Thoracic aorta (tissue), 2 donors: ENCODE results near the gene STK32B. TPM values are rescaled to one million over a fixed set of nuclear protein-coding genes. Genes with fewer than 3 reads are reported as not detected.

Experiments
- ATAC-seq: fragments of 150-250 bp; one replicate; pipeline ENCODE4 v1.8.0; 2017; ENCODE audit warnings: low read depth; ENCODE audit not compliant: insufficient number of reproducible peaks, low FRiP score
- DNase-seq: peaks from one replicate; pipeline ENCODE4 v3.0.0-alpha.2; 2020; ENCODE audit warnings: low spot score
- H3K27ac ChIP-seq, 2 donors: fragments of 200-600 bp; sonication (generic); 1 replicate in 1 of 2; 2 replicates in 1 of 2; pipeline ENCODE4 v1.5.1; 2016; ENCODE audit warnings: mild to moderate bottlenecking in 2 of 2, moderate library complexity in 2 of 2
- H3K27me3 ChIP-seq: fragments of 200-600 bp; sonication (generic); replicated peaks from 2 replicates; pipeline ENCODE4 v1.6.0; 2016; ENCODE audit warnings: mild to moderate bottlenecking; ENCODE audit not compliant: insufficient read depth
- H3K36me3 ChIP-seq: fragments of 200-600 bp; sonication (generic); one replicate; pipeline ENCODE4 v1.5.1; 2016
- H3K4me1 ChIP-seq, 2 donors: fragments of 200-600 bp; sonication (generic); 1 replicate in 1 of 2; 2 replicates in 1 of 2; pipeline versions ENCODE4 v1.5.1 to v1.6.0; 2016; ENCODE audit warnings: low read depth in 2 of 2, mild to moderate bottlenecking in 1 of 2; ENCODE audit not compliant: control insufficient read depth in 1 of 2
- H3K4me3 ChIP-seq: fragments of 200-600 bp; sonication (generic); 2 replicates; pipeline ENCODE4 v1.5.1; 2016; ENCODE audit warnings: mild to moderate bottlenecking
- H3K9me3 ChIP-seq: fragments of 200-600 bp; sonication (generic); 2 replicates; pipeline ENCODE4 v1.5.1; 2016
- CTCF ChIP-seq: fragments of 200-600 bp; sonication (generic); IDR thresholded peaks from one replicate; pipeline ENCODE4 v1.5.1; 2019; ENCODE audit warnings: antibody characterized with exemption
- total RNA-seq, 2 donors: library from RNA; depleted of rRNA; stranded (reverse); fragments of >200 nt; gene quantifications; one replicate each; pipeline versions ENCODE4 v1.1.0 to v1.2.3, GENCODE V29; 2016

The STK32B gene
- total RNA-seq, 2 donors from 2014 or later: 4.5 to 7.0 TPM

GRCh38 chr4:5206016-5206790 lies 154.9 kb downstream of the STK32B start:
- DNase-seq: no peak
- Histone ChIP-seq H3K4me1 (no peaks in the 10 kb centered on the region), H3K27ac (no peak overlapping the region), H3K9me3 (no peaks in the 10 kb centered on the region), H3K4me3 (no peak overlapping the region), H3K27me3 (no peaks in the 10 kb centered on the region), H3K36me3 (no peaks in the 10 kb centered on the region)
- no peak for TF ChIP-seq CTCF
- ATAC-seq: no peak

DNA sequence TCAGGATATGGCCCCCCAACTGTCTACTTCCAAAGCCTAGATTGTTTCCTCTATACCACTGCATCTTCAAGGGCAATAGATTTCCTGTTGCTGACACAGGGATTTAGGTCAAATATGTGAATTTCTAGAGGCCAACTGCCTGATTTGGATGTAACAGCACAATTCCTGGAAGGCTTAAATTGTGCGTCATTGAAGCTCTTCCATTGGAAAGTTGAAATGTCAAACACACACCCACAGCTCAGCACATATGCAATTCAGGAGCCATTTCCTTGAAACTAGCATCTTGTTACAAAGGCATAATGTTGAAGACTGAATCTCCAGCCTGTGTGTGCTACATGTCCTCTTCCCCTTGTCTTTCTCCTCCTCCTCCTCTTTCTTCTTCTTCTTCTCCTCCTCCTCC lies 158.6 kb downstream of the STK32B start:
- no peak overlapping the region for H3K4me3 ChIP-seq

DNA sequence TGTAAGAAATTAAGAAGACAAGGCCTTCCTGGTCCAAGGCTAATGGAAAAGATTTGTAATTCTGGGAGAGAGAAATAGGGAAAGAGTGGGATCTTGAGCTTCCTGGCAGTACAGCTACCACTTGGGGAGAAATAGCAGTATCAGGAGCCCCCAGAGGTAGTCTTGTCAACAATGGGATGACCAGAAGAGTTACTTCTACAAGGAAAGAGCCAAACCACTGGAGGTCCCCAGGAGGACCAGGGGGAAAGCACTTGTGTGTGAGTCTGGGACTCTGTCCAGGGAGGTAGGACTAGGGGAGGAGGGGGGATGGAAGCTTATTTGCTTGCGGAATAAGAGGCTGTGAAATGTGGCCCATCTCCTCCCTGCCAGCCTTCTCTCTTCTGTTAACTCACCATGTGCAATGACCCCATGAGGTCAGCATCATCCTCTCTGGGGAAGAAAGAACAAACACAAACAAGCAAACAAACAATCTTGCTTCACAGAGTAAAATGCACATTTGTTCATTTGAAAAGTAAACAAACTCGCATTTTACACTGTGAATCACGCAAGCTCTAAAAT lies 160.1 kb downstream of the STK32B start:
- Histone ChIP-seq H3K9me3 (no peaks in the 10 kb centered on the region), H3K4me1 (no peaks in the 10 kb centered on the region), H3K27ac (no peak overlapping the region), H3K36me3 (no peaks in the 10 kb centered on the region), H3K4me3 (no peak overlapping the region), H3K27me3 (no peaks in the 10 kb centered on the region)
- DNase-seq (no peak), ATAC-seq (no peak)
- no peak for TF ChIP-seq CTCF

More for the DNA sequence above, 158.6 kb downstream of the STK32B start:
- DNase-seq: no peak
- no peak for TF ChIP-seq CTCF
- Histone ChIP-seq H3K36me3 (no peaks in the 10 kb centered on the region), H3K4me1 (no peaks in the 10 kb centered on the region), H3K27me3 (no peaks in the 10 kb centered on the region), H3K27ac (no peak overlapping the region), H3K9me3 (no peaks in the 10 kb centered on the region)
- ATAC-seq: no peak

GRCh38 chr4:5212255-5213013 lies 161.2 kb downstream of the STK32B start:
- no peaks in the 10 kb centered on the region for H3K36me3 ChIP-seq
- H3K4me1 ChIP-seq: no peaks in the 10 kb centered on the region
- H3K27me3 ChIP-seq: no peaks in the 10 kb centered on the region
- no peaks in the 10 kb centered on the region for H3K9me3 ChIP-seq
- no peak overlapping the region for H3K4me3 ChIP-seq
- no peak for ATAC-seq
- no peak for TF ChIP-seq CTCF
- no peak for DNase-seq
- H3K27ac ChIP-seq: no peak overlapping the region

DNA sequence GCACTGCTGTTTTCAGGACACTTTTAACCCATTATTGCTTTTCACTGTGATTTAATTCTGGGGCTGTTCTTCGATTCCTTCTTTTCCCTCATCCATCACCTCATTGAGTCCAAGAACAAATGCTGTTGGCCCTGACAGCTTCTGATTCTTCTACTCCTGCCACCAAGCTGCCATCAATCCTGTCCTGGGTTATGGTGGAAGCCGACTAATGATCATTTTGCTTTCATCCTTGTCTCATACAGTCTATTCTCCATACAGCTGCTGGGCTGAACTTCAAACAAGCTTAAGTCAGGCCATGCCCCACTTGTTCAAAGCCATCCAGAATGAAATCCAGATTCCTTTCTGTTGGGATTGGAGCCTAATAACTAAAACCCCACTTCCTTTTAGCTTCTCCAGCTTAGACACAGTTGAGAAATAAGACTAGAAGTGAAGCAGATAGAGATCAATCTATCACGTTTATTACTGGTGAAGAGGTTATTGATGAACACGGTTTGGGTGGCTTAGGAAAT lies 161.9 kb downstream of the STK32B start:
- Histone ChIP-seq H3K4me1 (no peaks in the 10 kb centered on the region), H3K27ac (no peak overlapping the region), H3K36me3 (no peaks in the 10 kb centered on the region), H3K4me3 (no peak overlapping the region), H3K9me3 (no peaks in the 10 kb centered on the region), H3K27me3 (no peaks in the 10 kb centered on the region)
- no peak for ATAC-seq
- no peak for DNase-seq
- TF ChIP-seq CTCF: no peak
